A673 (cell line): Measurements from ENCODE around the gene SNED1. TPM values are rescaled to one million over a fixed set of nuclear protein-coding genes. Genes with fewer than 3 reads are reported as not detected.

Experiments
- BruUV-seq: library from RNA; stranded (reverse); fragments of 400-500 nt; replicated peaks from 2 replicates; lab custom pipeline; 2021; lab: Mats Ljungman, UMichigan
- CTCF ChIA-PET: fragments of 300-600 bp; sonication (Branson Sonifier 250); formaldehyde crosslinking; loops from one replicate; lab custom pipeline; 2022; ENCODE audit warnings: antibody characterized with exemption; lab: Charles Lee
- POLR2A ChIA-PET: fragments of 300-600 bp; sonication (Branson Sonifier 250); formaldehyde crosslinking; loops from one replicate; lab custom pipeline; 2022; ENCODE audit warnings: antibody characterized with exemption; ENCODE audit not compliant: low non-redundant PET; lab: Charles Lee
- DNase-seq: peaks from one replicate; pipeline ENCODE4 v3.0.0-alpha.2; 2015; ENCODE audit warnings: low spot score
- H3K27ac ChIP-seq: fragments of 200-600 bp; sonication (generic); 2 replicates; pipeline ENCODE4 v1.5.1; 2016; ENCODE audit warnings: mixed run types, low read depth, mild to moderate bottlenecking, mixed read lengths, antibody characterized with exemption, low read length; ENCODE audit not compliant: poor library complexity, severe bottlenecking
- H3K27me3 ChIP-seq: fragments of 200-600 bp; sonication (generic); replicated peaks from 2 replicates; pipeline ENCODE4 v1.6.1; 2017; ENCODE audit warnings: mixed run types, low read depth, mild to moderate bottlenecking, mixed read lengths, antibody characterized with exemption, low read length; ENCODE audit not compliant: insufficient read depth, poor library complexity
- H3K36me3 ChIP-seq: fragments of 200-600 bp; sonication (generic); 2 replicates; pipeline ENCODE4 v1.6.1; 2016; ENCODE audit warnings: mixed run types, mild to moderate bottlenecking, mixed read lengths, antibody characterized with exemption, low read length; ENCODE audit not compliant: insufficient read depth, poor library complexity, severe bottlenecking
- H3K4me1 ChIP-seq: fragments of 200-600 bp; sonication (generic); 2 replicates; pipeline ENCODE4 v1.6.1; 2017; ENCODE audit warnings: mixed run types, mild to moderate bottlenecking, mixed read lengths, antibody characterized with exemption, low read length; ENCODE audit not compliant: insufficient read depth, poor library complexity, severe bottlenecking
- H3K4me3 ChIP-seq: fragments of 200-600 bp; sonication (generic); 2 replicates; pipeline ENCODE4 v1.5.1; 2016; ENCODE audit warnings: low read depth, mixed run types, mild to moderate bottlenecking, mixed read lengths, low read length; ENCODE audit not compliant: poor library complexity, severe bottlenecking
- H3K9me3 ChIP-seq: fragments of 200-600 bp; sonication (generic); 2 replicates; pipeline ENCODE4 v1.6.1; 2016; ENCODE audit warnings: mixed run types, low read depth, mild to moderate bottlenecking, mixed read lengths, antibody characterized with exemption, low read length; ENCODE audit not compliant: poor library complexity, severe bottlenecking
- CTCF ChIP-seq: fragments of 300-800, 200-600 bp; sonication (generic); conservative IDR thresholded peaks from 2 replicates; pipeline ENCODE4 v1.5.1; 2017; ENCODE audit warnings: low read depth, mild to moderate bottlenecking, antibody characterized with exemption, low read length, moderate library complexity, mixed read lengths
- EZH2 ChIP-seq: fragments of 200-600 bp; sonication (generic); IDR thresholded peaks from 2 replicates; pipeline ENCODE4 v1.6.1; 2017; ENCODE audit warnings: borderline replicate concordance, low read depth, mild to moderate bottlenecking, mixed read lengths, antibody characterized with exemption, low read length; ENCODE audit not compliant: poor library complexity, severe bottlenecking
- intact Hi-C: fragments of 100-400 bp; cut with micrococcal nuclease; formaldehyde crosslinking; loops from one replicate; pipeline ENCODE4 v1.10.0; 2022; ENCODE audit not compliant: unreplicated experiment
- total RNA-seq: library from RNA; stranded (reverse); gene quantifications from 2 replicates; pipeline ENCODE4 v1.2.3, GENCODE V29; 2021

The SNED1 gene
- total RNA-seq, 1 experiment from 2014 or later: 3.0 TPM

- CTCF ChIA-PET: no interaction called here
- Histone ChIP-seq H3K27me3 (no peaks in the 10 kb centered on the region), H3K4me3 (no peak overlapping the region), H3K36me3 (no peaks in the 10 kb centered on the region), H3K4me1 (peaks cover 29% of the 10 kb centered on the region), H3K9me3 (no peaks in the 10 kb centered on the region), H3K27ac (peak overlapping the region; percentile 50)
- no peak for TF ChIP-seq CTCF
- TF ChIP-seq EZH2: no peak
- intact Hi-C loops: no loop called here
- POLR2A ChIA-PET: no interaction called here
- peak; percentile 59 for DNase-seq
- BruUV-seq: no TSS peak
These were observed 40.6 kb upstream of the SNED1 start for GRCh38 chr2:240957656-240958365.

DNA sequence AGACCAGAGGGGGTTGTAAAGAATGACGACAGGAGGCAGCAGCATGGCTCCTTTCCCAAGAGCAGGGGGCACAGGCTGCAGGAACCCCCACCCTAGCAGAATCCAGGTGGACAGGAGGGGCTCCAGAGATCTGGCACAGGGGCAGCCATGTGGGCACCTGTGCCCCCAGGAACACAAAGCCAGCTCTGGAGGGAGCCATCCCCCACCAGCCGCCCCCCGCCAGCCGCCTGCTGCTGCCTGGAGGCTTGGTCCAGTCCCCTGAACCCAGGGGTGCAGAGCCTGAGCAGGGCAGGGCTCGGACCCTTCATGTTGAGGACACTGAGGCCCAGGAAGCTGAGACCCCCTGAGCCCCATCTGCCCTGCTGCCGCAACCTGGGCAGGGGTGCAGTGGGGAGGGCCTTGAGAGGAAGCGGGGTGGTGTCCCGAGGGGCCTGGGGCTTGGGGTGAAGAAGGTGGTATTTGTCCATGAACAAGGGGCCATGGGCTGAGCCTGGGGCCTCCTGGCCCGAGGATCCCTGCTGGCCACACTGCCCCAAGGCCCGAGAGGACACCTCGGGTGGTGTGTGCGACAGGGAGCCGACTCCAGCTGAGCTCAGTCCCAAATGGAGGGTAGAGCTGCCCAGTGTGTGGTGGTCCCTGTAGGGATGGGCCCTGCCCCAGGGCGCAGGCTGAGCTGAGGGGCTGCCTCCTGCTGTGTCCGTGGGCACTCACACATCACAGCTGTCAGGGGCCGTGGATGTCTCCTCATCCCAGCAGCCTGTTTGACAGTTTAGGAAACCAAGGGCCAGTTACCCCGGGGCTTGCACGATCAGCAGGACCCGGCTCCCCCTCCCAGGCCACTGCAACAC, 39.8 kb upstream of the SNED1 start:
- Histone ChIP-seq H3K36me3 (no peaks in the 10 kb centered on the region), H3K27me3 (no peaks in the 10 kb centered on the region), H3K4me1 (peaks cover 30% of the 10 kb centered on the region), H3K4me3 (no peak overlapping the region), H3K27ac (peak overlapping the region; percentile 50), H3K9me3 (no peaks in the 10 kb centered on the region)
- intact Hi-C loops: no loop called here
- DNase-seq: no peak
- TF ChIP-seq EZH2 (no peak), CTCF (no peak)
- BruUV-seq: no TSS peak
- POLR2A ChIA-PET: no interaction called here
- CTCF ChIA-PET: no interaction called here

DNA sequence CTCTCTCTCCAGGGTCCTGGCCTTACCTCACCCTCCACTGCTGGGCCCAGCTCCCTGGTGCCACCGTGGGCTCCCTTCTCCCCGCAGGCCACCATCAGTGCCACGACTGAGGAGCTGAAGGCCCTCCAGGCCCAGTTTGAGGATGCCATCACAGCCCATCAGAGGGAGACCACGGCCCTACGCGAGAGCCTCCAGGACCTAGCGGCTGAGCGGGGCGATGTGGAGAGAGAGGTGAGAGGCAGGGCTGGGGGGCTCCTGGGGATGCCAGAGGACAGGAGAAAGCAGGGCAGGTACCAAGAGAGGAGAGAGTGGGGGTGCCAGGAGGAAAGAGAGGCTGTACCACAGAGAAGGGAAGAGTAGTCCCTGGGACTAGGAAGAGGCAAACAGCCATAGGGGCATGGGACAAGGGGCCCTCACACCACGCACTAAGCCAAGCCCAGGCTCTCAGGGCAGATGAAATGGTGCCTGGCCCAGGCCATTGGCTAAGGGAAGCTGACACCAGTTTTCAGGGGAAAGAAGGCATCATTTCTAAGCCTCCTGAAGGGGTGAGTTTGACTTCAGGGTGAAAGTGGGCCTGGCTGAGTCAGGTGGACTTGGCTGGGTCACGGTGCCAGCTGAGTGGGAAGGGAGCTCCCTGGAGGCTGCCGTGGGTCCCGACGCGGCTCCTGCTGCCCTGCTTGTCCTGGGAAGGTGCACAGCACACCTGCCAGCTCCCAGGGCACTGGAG, 39.0 kb upstream of the SNED1 start:
- DNase-seq: no peak
- Histone ChIP-seq H3K9me3 (no peaks in the 10 kb centered on the region), H3K36me3 (no peaks in the 10 kb centered on the region), H3K27me3 (no peaks in the 10 kb centered on the region), H3K27ac (no peak overlapping the region), H3K4me3 (no peak overlapping the region), H3K4me1 (peaks cover 30% of the 10 kb centered on the region)
- CTCF ChIA-PET: no interaction called here
- POLR2A ChIA-PET: no interaction called here
- BruUV-seq: no TSS peak
- no peak for TF ChIP-seq EZH2
- no peak for TF ChIP-seq CTCF
- intact Hi-C loops: no loop called here
